NCI-H2227 (cell line): ENCODE measurements around the gene FCHSD2.
A peak's percentile ranks its signal among the peaks of the same experiment; 100 is the strongest.
"Not testable (repeated sequence)": the region's sequence is repeated elsewhere in the genome, so short reads cannot be mapped to it uniquely, and the experiment has no call there.

ENCODE experiments used
- DNase-seq: peaks from one replicate; lab custom pipeline; 2025; ENCODE audit not compliant: unreplicated experiment; lab: John Stamatoyannopoulos, UW

The FCHSD2 gene

DNA sequence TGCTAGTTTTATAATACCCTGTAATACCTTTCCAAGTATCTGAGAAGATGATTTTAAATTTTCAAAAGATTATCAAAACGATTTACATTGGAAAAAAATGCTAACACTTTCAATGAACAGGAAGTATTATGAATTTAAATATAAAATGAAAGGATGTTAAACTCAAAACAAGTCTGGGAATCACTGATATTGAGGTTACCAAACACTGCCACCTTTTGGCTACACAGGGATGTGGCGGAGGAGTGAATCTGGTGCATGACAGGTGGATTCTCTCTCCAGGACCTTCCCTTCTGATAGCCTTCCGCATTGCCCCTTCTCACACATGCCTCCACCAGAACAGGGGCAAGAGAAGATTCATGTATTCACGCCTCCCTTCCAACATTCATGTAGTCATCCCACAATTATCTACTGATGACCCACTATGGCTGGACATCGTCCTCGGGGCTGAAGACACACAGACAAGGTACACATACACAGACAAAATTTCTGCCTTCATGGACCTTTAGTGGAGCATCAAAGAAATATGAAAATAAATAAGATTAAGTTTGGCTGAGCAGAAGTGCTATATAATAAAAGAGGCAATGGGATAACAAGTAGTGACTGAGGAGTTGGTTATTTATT lies 293.2 kb downstream of the FCHSD2 start:
- DNase-seq: peak; percentile 38

- no peak for DNase-seq
These were observed 297.8 kb downstream of the FCHSD2 start for GRCh38 chr11:72844356-72844755.

- DNase-seq: no peak
These were observed 299.3 kb downstream of the FCHSD2 start for GRCh38 chr11:72842653-72843330.

DNA sequence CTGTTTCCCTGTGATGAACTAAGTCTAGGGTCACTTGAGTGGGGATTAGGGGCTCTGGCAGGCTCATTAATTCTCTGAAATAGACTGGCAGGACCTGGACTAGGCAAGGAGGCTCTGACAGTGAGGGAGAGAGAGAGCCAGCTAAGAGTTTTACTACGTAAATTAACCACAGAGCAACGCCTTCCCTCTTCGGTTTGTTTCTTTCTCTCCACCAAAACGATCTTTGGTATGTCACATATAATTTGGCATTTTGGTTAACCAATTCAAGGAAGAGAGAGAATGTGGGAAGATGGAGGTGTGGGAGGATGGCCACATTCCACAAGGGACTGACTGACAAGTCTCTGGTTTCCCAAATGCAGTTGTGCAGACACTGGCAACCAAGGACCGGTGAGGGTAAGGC lies 300.0 kb downstream of the FCHSD2 start:
- DNase-seq: no peak

DNA sequence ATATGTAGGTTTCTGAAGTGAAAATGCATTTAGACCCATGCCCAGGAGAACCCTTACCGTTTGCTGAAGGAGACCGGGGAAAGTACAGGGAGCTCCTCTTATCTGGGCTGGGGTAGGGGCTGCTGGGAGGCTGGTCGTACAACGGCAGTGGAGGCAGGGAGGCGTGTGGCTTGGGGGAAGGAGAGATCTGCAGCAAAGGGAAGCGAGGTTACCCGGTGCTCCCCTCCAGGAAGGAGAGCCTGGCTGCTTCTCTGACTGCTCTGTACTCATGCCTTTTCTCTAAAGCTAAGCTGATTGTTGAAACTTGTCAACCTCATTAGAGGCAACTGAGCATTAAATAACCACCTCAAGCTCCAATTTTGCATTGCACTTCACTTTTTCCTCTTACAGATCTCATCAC lies 300.7 kb downstream of the FCHSD2 start:
- no peak for DNase-seq

GRCh38 chr11:72840780-72841179 lies 301.3 kb downstream of the FCHSD2 start:
- no peak for DNase-seq

GRCh38 chr11:72838691-72839305 lies 303.3 kb downstream of the FCHSD2 start:
- DNase-seq: no peak

DNA sequence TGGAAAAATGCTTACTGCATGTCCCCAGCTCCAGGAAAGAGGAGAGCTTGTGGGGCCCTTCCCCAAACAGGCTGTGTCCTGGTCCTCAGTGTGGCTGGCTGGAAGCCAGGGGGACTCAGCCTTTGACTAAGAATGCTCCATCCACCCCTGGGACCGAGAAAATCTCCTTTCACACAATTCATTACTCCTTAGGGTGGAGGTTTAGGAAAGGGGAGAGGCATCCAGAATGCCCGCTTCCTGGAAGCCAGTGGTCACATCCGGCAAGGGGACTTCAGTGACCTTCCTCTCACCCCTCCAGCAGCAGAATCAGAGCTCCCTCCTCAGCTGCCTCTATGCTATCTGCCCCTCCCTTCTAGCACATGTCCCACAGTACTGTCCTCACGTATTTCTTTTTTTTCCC lies 306.0 kb downstream of the FCHSD2 start:
- DNase-seq: no peak

DNA sequence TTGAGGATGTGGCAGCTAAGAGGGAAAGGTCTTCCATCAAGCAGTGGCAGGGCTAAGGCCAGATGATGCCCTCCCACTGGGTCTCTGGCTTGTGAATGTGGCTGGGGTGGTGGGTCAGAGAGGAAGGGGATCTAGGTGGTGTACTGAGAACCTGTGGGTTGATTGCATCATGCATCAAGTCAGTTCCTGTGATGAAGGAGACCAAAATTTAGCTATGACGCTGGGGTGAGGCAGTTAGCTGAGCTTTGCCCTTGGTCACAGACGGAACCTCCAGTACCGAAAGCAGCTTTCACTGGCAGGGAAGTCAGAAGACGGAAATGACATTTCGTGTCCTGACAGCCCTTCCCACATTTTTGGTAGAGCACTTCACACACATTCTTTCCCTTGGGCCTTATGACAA lies 307.2 kb downstream of the FCHSD2 start:
- DNase-seq: no peak

DNA sequence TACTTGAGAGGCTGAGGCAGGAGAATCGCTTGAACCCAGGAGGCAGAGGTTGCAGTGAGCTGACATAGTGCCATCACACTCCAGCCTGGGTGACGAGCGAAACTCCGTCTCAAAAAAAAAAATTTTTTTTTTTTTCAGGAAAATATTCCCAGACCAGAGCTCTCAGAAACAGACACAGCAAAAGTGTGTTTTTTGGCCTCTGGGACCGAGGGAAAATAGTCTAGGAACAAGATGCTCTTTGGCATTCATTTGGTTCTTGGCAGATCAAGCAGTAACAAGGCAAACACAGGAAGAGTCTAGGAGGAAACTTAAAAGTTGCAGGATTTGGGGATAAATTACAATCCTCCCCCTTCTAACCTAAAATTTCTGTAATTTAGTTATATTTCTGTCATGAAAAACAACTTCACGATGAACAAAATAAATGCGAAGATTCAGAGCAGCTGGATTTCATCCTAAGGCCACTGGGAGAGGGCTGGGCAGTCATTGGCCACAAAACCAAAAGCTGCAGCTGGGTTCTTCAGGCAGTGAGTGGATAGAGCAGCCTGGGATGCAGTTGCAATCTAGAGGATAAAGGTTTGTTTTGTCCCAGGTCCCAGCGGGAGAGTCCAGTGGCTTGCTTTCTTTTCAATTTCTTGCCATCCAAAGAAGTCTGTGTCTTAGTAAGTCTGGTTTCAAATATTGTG lies 308.2 kb downstream of the FCHSD2 start:
- no peak for DNase-seq

DNA sequence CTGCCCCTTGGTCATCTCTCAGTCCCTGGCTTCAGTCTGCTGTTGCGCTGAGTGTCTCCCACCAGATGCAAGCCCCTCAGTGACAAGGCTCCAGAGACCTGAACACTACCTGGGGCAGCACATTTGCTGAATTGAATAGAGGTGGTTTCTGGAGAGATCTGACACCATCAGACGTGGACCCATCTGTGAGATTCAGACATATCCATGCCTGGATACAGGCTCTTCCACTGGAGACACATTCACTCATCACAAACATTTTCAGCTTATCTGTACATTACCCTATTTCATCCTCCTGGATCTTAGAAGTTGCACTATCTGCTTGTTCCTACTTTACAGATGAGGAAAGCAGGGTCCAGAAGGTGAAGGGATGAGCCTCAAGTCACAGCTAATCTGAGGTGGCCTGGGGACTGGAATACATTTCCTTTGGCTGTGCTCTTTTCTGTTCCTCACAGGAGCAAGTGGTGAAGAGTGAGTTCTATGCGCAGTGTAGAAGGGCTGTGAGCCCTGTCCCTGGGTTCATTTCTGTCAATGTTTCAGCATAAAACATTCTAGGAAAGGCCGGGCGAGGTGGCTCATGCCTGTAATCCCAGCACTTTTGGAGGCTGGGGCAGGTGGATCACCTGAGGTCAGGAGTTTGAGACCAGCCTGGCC lies 308.9 kb downstream of the FCHSD2 start:
- DNase-seq: no peak

DNA sequence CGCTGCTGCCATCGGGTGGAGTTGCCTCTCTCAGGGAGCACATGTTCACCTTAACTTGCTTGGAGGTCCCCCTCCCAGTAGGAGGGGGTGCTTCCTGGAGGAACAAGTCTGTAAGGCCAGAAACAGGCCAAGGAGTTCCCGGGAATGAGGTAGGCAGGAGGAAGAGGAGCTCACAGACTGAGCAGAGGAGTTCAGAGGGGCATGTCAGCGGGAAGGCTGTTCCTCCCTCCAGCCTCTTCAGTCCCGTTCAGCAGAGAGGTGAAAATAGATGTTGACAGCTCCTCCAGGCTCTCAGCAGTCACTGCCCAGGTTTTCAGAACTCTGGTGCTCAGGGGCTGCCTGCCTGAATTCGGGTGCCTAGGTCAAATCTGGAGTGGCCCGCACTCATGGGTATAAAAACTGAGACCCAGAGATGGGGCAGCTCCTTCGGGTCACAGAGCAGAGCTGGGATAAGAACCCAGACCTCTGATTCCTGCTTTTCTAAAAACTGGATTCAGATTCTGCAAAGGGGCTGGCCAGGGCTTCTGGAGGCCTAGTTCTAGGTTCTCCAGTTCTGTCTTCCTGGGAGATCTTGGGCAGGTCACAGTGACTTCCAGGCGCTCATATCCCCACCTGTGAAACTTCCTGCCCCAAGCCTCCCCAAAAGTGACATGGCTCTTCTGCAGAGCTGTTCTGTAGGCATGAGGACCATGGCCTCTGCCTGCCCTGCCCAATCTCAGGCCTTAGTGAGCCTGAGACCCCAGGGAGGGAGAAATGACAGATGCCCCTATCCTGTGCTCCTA lies 309.6 kb downstream of the FCHSD2 start:
- DNase-seq: no peak

DNA sequence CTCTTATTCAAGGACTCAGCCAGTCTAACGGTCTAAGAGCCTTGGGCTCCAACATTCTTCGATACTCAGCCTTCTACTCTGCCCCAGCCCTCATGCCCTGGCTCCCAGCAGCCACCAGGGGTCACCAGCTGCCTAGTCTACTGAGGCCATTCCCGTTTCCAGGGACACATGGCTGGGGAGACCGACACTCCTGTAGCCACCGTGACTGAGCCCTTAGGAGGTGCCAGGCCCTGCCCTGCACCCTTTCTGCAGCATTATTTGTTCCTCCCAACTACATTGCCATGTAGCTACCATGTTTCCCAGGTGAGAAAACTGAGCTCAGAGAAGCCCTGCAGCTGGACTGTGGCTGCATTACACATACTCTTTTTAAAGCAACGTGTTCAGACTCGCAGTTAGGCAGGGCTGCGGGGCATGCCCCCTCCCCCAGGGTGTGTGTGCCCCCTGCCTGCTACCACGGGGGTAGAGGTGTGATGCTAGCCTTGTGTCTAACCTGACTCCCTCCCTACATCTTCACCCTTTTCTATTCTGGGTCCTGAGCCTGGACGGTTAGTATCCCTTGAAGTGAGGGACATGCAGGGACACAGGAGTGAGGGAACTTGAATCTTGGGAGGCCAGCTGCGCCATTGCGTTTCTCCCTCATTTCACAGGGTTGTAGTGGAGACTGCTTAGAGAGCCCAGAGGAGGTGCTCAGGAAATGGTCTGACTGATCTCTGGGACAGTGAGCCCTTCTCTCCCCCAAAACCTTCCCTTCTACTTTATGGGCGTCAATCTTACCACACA lies 310.4 kb downstream of the FCHSD2 start:
- peak; percentile 86 for DNase-seq

- DNase-seq: no peak
These were observed 312.1 kb downstream of the FCHSD2 start for GRCh38 chr11:72829884-72830533.

- no peak for DNase-seq
These were observed 312.9 kb downstream of the FCHSD2 start for GRCh38 chr11:72829178-72829577.

DNA sequence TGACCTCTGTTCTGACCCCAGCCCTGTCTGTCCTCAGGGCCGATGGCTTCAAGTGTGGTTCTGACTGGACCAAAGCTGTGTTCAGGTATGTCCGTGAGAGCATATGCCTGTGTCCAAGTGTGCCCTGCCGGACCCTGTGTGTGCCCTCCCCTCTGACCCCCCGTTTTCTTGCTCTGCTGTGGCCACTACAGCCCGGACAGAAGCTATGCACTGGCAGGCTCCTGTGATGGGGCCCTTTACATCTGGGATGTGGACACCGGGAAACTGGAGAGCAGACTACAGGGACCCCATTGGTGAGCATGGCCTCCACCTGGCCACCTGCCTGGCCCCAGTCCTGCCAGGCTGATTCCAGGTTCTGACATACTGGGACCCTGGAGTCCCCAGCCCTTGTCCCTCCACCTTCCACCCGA lies 313.4 kb downstream of the FCHSD2 start:
- no peak for DNase-seq

DNA sequence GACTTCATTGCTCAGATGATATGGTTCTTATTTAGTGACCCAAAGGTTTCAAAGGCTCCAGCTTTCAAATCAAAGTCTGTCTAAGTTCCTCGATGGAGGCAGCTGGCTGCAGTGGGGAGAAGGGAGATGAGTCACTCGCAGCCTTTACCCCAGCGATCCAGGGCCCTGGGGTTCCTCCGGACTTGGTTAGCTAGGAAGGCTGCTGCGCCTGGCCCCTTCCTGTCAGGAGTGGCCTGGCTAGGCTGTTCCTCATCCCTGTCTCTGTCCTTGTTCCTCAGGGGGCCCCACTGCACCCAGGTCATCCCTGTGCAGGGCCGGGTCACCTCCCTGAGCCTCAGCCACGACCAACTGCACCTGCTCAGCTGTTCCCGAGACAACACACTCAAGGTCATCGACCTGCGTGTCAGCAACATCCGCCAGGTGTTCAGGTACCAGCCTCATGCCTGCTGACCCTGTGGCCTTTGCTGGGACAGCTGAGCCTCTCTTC lies 314.0 kb downstream of the FCHSD2 start:
- DNase-seq: no peak

DNA sequence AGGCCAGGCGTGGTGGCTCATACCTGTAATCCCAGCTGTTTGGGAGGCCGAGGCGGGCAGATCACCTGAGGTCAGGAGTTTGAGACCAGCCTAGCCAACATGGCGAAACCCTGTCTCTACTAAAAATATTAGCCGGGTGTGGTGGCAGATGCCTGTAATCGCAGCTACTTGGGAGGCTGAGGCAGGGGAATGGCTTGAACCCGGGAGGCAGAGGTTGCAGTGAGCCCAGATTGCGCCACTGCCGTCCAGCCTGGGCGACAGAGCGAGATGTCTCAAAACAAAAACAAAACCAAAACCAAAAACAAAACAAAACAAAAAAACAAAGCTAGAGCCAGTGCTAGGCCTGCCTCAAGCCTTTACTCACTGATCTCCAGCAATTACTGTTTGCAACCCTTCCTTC lies 314.5 kb downstream of the FCHSD2 start:
- DNase-seq: not testable (repeated sequence)

- DNase-seq: no peak
These were observed 315.1 kb downstream of the FCHSD2 start for GRCh38 chr11:72826942-72827480.
